K562 (cell line): ENCODE data around the gene CMIP. TPM values are rescaled to one million over a fixed set of nuclear protein-coding genes. Genes with fewer than 3 reads are reported as not detected.

ENCODE experiments used
- AFF1 ChIP-seq, 2 experiments: fragments of 450-650 bp; IDR thresholded peaks; 2 replicates each; pipeline ENCODE4 v1.6.1; 2018; ENCODE audit warnings: mild to moderate bottlenecking in 2 of 2, low read depth in 1 of 2; ENCODE audit not compliant: partially characterized antibody in 2 of 2
- E2F6 ChIP-seq, 2 experiments: IDR thresholded peaks; 2 replicates each; pipeline ENCODE4 v1.6.1; 2011; ENCODE audit warnings: borderline replicate concordance in 1 of 2, control low read depth in 1 of 2, low read depth in 1 of 2, low read length in 1 of 2, mild to moderate bottlenecking in 1 of 2, mixed read lengths in 1 of 2, moderate library complexity in 1 of 2; ENCODE audit not compliant: insufficient read depth in 1 of 2, insufficient read length in 1 of 2, poor library complexity in 1 of 2, severe bottlenecking in 1 of 2; ENCODE audit errors: extremely low read depth in 1 of 2
- ESRRB ChIP-seq: fragments of 250-450 bp; sonication (Bioruptor Pico); IDR thresholded peaks from 2 replicates; pipeline ENCODE4 v1.5.0; 2020; ENCODE audit warnings: mild to moderate bottlenecking, moderate library complexity, borderline replicate concordance
- HBP1 ChIP-seq: fragments of 450-650 bp; formaldehyde crosslinking; IDR thresholded peaks from 2 replicates; pipeline ENCODE4 v1.4.0; 2022; ENCODE audit warnings: missing genetic modification characterization
- HOMEZ ChIP-seq: fragments of 250-450 bp; sonication (Bioruptor Pico); IDR thresholded peaks from 2 replicates; pipeline ENCODE4 v1.4.0; 2020; ENCODE audit warnings: mild to moderate bottlenecking, moderate library complexity
- MCM2 ChIP-seq: fragments of 450-650 bp; IDR thresholded peaks from 2 replicates; pipeline ENCODE4 v1.6.1; 2017; ENCODE audit warnings: low read depth, mild to moderate bottlenecking
- POLR2AphosphoS5 ChIP-seq: IDR thresholded peaks from 2 replicates; pipeline ENCODE4 v1.6.1; 2011; ENCODE audit warnings: mild to moderate bottlenecking, low read depth, low read length, moderate library complexity; ENCODE audit not compliant: control insufficient read depth, insufficient read depth
- PTTG1 ChIP-seq: fragments of 450-650 bp; IDR thresholded peaks from 2 replicates; pipeline ENCODE4 v1.6.1; 2016; ENCODE audit warnings: low read depth, mild to moderate bottlenecking, missing genetic modification characterization, missing compliant biosample characterization
- SIN3B ChIP-seq: fragments of 450-650 bp; IDR thresholded peaks from 2 replicates; pipeline ENCODE4 v1.6.1; 2017; ENCODE audit warnings: low read depth, mild to moderate bottlenecking, moderate library complexity
- SMARCC2 ChIP-seq: fragments of 450-650 bp; IDR thresholded peaks from 2 replicates; pipeline ENCODE4 v1.6.1; 2017; ENCODE audit warnings: antibody characterized with exemption, moderate library complexity, mild to moderate bottlenecking, low read depth
- USF2 ChIP-seq: sonication (generic); formaldehyde crosslinking; IDR thresholded peaks from 2 replicates; pipeline ENCODE4 v1.5.0; 2020; ENCODE audit warnings: missing genetic modification reagents
- ZBTB9 ChIP-seq: fragments of 450-650 bp; formaldehyde crosslinking; IDR thresholded peaks from 2 replicates; pipeline ENCODE4 v1.4.0; 2020; ENCODE audit warnings: mild to moderate bottlenecking, moderate library complexity
- ZFX ChIP-seq: sonication (generic); formaldehyde crosslinking; IDR thresholded peaks from 2 replicates; pipeline ENCODE4 v1.8.0; 2022; ENCODE audit warnings: mild to moderate bottlenecking, missing genetic modification reagents, moderate library complexity
- ZNF133 ChIP-seq: fragments of 250-450 bp; sonication (Bioruptor Pico); IDR thresholded peaks from 2 replicates; pipeline ENCODE4 v1.4.0; 2020; ENCODE audit warnings: mild to moderate bottlenecking
- ZNF263 ChIP-seq: sonication (generic); formaldehyde crosslinking; IDR thresholded peaks from 2 replicates; pipeline ENCODE4 v1.8.0; 2022; ENCODE audit warnings: mild to moderate bottlenecking, missing genetic modification reagents, borderline replicate concordance
- polyA plus RNA-seq, 8 experiments: library from polyadenylated mRNA; depleted of rRNA in 4 of 8; stranded (reverse) in 5 of 8; unstranded in 3 of 8; fragments of >200 nt; fragmentation: Nextera tagmentation in 2 of 8; fragmentation: Illumina TruSeq in 1 of 8; extraction: Ambion mirVana in 2 of 8; extraction: Trizol in 1 of 8; gene quantifications; 2 replicates each; pipeline versions ENCODE4 v1.2.1 to v1.2.3, GENCODE V29; 2011 to 2014; ENCODE audit warnings: inconsistent platforms in 1 of 8, missing spikeins in 1 of 8
- total RNA-seq, 7 experiments: library from RNA; depleted of rRNA in 6 of 7; stranded (reverse); fragments of >200 nt in 6 of 7; fragmentation: Illumina TruSeq in 2 of 7; extraction: Trizol in 2 of 7; gene quantifications; 2 replicates each; pipeline versions ENCODE4 v1.2.1 to v1.2.3, GENCODE V29; 2011 to 2021; ENCODE audit warnings: low replicate concordance in 1 of 7

The CMIP gene
- total and polyA plus RNA-seq, 9 of the 15 experiments (the other 6 are each of a cell fraction or from before 2014, with no cell fraction given), result 0.94 to 82.5 (median 10.3) TPM

- TF ChIP-seq ZBTB9 (CRISPR knock-in tag) (no peak), PTTG1 (no peak), ZNF133 (CRISPR knock-in tag) (no peak), AFF1 (IDR thresholded peaks at IDR 0.05; ENCODE audit: low read depth in 1 of 2, partially characterized antibody in 2 of 2) (no peak), MCM2 (no peak), ZFX (CRISPR knock-in tag) (no peak), HBP1 (CRISPR knock-in tag) (no peak), POLR2AphosphoS5 (no peak), HOMEZ (CRISPR knock-in tag) (no peak), ZNF263 (CRISPR knock-in tag) (no peak), E2F6 (IDR thresholded peaks at IDR 0.05; ENCODE audit: borderline replicate concordance in 1 of 2, extremely low read depth in 1 of 2, insufficient read depth in 1 of 2, insufficient read length in 1 of 2, low read depth in 1 of 2, low read length in 1 of 2, poor library complexity in 1 of 2, severe bottlenecking in 1 of 2) (peak in 1 of 2 experiments; percentile 40), SIN3B (no peak), USF2 (CRISPR knock-in tag) (no peak), ESRRB (CRISPR knock-in tag) (no peak), SMARCC2 (no peak)
Observed at GRCh38 chr16:81482329-81483063, 37.9 kb downstream of the CMIP start (continued).
